SK-N-SH (cell line): ENCODE data around the gene CRAT. TPM values are rescaled to one million over a fixed set of nuclear protein-coding genes. Genes with fewer than 3 reads are reported as not detected.
"Not testable (repeated sequence)": the region's sequence is repeated elsewhere in the genome, so short reads cannot be mapped to it uniquely, and the experiment has no call there.

Source experiments
- CTCF ChIA-PET: fragments of 300-600, 350-600 bp; formaldehyde crosslinking; extraction: SDS; loops from one replicate; lab custom pipeline; 2021; lab: Yijun Ruan, JAX
- POLR2A ChIA-PET: fragments of 350-600 bp; sonication (Branson Sonifier 250); formaldehyde crosslinking; extraction: SDS; loops from one replicate; lab custom pipeline; 2020; ENCODE audit warnings: antibody characterized with exemption, inconsistent platforms; lab: Yijun Ruan, JAX
- DNase-seq: peaks from one replicate; pipeline ENCODE4 v3.0.0; 2012
- H2AFZ ChIP-seq: fragments of 200-600 bp; sonication (generic); 2 replicates; pipeline ENCODE4 v1.8.1; 2016; ENCODE audit warnings: antibody characterized with exemption, mild to moderate bottlenecking, low read depth
- H3F3A ChIP-seq: fragments of 200-600 bp; sonication (generic); replicated peaks from 2 replicates; pipeline ENCODE3; 2016; ENCODE audit warnings: antibody characterized with exemption, mild to moderate bottlenecking; ENCODE audit not compliant: insufficient read depth
- H3K27ac ChIP-seq, 2 experiments: fragments of 200-500 bp in 1 of 2; fragments of 200-600 bp in 1 of 2; sonication (Bioruptor generic) in 1 of 2; sonication (generic), shearing (Covaris generic) in 1 of 2; 2 replicates each; pipeline versions ENCODE4 v1.5.1 to v1.6.1; 2014 to 2016; ENCODE audit warnings: low read depth in 2 of 2, inconsistent platforms in 1 of 2, low read length in 1 of 2, mild to moderate bottlenecking in 1 of 2, mixed read lengths in 1 of 2
- H3K27me3 ChIP-seq: fragments of 200-600 bp; sonication (generic), shearing (Covaris generic); 2 replicates; pipeline ENCODE4 v1.6.1; 2016; ENCODE audit warnings: mixed run types; ENCODE audit not compliant: insufficient read depth
- H3K36me3 ChIP-seq, 2 experiments: fragments of 200-500 bp in 1 of 2; fragments of 200-600 bp in 1 of 2; sonication (Bioruptor generic) in 1 of 2; sonication (generic) in 1 of 2; replicated peaks in 1 of 2; 2 replicates each; pipeline versions ENCODE3 to v1.5.1; 2014 to 2016; ENCODE audit warnings: low read length in 1 of 2, mild to moderate bottlenecking in 1 of 2; ENCODE audit not compliant: insufficient read depth in 2 of 2, control insufficient read depth in 1 of 2
- H3K4me1 ChIP-seq, 2 experiments: fragments of 200-500 bp in 1 of 2; fragments of 200-600 bp in 1 of 2; sonication (Bioruptor generic) in 1 of 2; sonication (generic), shearing (Covaris generic) in 1 of 2; 2 replicates each; pipeline versions ENCODE4 v1.5.1 to v1.6.1; 2014 to 2016; ENCODE audit warnings: low read depth in 1 of 2, low read length in 1 of 2, mixed run types in 1 of 2; ENCODE audit not compliant: insufficient read depth in 2 of 2, control insufficient read depth in 1 of 2
- H3K4me2 ChIP-seq: fragments of 200-600 bp; sonication (generic), shearing (Covaris generic); 2 replicates; pipeline ENCODE4 v1.6.1; 2017; ENCODE audit warnings: mixed run types
- H3K4me3 ChIP-seq, 2 experiments: fragments of 200-500 bp in 1 of 2; fragments of 200-600 bp in 1 of 2; sonication (Bioruptor generic) in 1 of 2; sonication (generic), shearing (Covaris generic) in 1 of 2; 2 replicates each; pipeline versions ENCODE4 v1.5.1 to v1.8.1; 2014 to 2016; ENCODE audit warnings: low read depth in 2 of 2, inconsistent platforms in 1 of 2, low read length in 1 of 2, mild to moderate bottlenecking in 1 of 2, mixed read lengths in 1 of 2, moderate library complexity in 1 of 2
- H3K79me2 ChIP-seq: fragments of 200-600 bp; sonication (generic); 2 replicates; pipeline ENCODE4 v1.8.1; 2017; ENCODE audit warnings: mild to moderate bottlenecking; ENCODE audit not compliant: insufficient read depth
- H3K9ac ChIP-seq: fragments of 200-600 bp; sonication (generic); 2 replicates; pipeline ENCODE4 v1.6.1; 2017; ENCODE audit warnings: mixed run types
- H3K9me2 ChIP-seq: fragments of 200-600 bp; sonication (generic); 2 replicates; pipeline ENCODE4 v1.6.1; 2017; ENCODE audit warnings: mixed run types
- H3K9me3 ChIP-seq: fragments of 200-600 bp; sonication (generic); 2 replicates; pipeline ENCODE4 v1.6.1; 2017; ENCODE audit warnings: mixed run types, mild to moderate bottlenecking, moderate library complexity
- H4K20me1 ChIP-seq: fragments of 200-600 bp; sonication (generic); 2 replicates; pipeline ENCODE4 v1.6.1; 2017; ENCODE audit warnings: mild to moderate bottlenecking, mixed run types; ENCODE audit not compliant: insufficient read depth
- EP300 ChIP-seq, 2 experiments: IDR thresholded peaks; 2 replicates each; pipeline versions ENCODE4 v1.4.0 to v1.6.1; 2012; ENCODE audit warnings: borderline replicate concordance in 1 of 2, low read depth in 1 of 2, low read length in 1 of 2
- FOSL2 ChIP-seq: IDR thresholded peaks from 2 replicates; pipeline ENCODE4 v1.4.0; 2012; ENCODE audit warnings: low read depth, mild to moderate bottlenecking, moderate library complexity, borderline replicate concordance
- FOXM1 ChIP-seq: IDR thresholded peaks from 2 replicates; pipeline ENCODE4 v1.4.0; 2012; ENCODE audit warnings: low read depth, mild to moderate bottlenecking
- GABPA ChIP-seq: IDR thresholded peaks from 2 replicates; pipeline ENCODE4 v1.4.0; 2012; ENCODE audit warnings: low read depth, mild to moderate bottlenecking
- MEF2A ChIP-seq: IDR thresholded peaks from 2 replicates; pipeline ENCODE4 v1.4.0; 2012; ENCODE audit warnings: low read depth, borderline replicate concordance
- MXI1 ChIP-seq: IDR thresholded peaks from 2 replicates; pipeline ENCODE4 v1.6.1; 2012; ENCODE audit warnings: mild to moderate bottlenecking, low read depth, low read length, improper control_type of control experiment
- PBX3 ChIP-seq: IDR thresholded peaks from 2 replicates; pipeline ENCODE4; 2012
- REST ChIP-seq: IDR thresholded peaks from 2 replicates; pipeline ENCODE4 v1.6.1; 2012; ENCODE audit warnings: mild to moderate bottlenecking, low read depth, low read length, moderate library complexity
- RXRA ChIP-seq: IDR thresholded peaks from 2 replicates; pipeline ENCODE4 v1.4.0; 2012; ENCODE audit warnings: low read depth, mild to moderate bottlenecking, borderline replicate concordance
- TAF1 ChIP-seq: IDR thresholded peaks from 2 replicates; pipeline ENCODE4 v1.6.1; 2012; ENCODE audit warnings: low read depth, mild to moderate bottlenecking, low read length, moderate library complexity, borderline replicate concordance
- USF1 ChIP-seq: IDR thresholded peaks from 2 replicates; pipeline ENCODE4 v1.4.0; 2012; ENCODE audit warnings: low read depth, borderline replicate concordance
- ZBTB33 ChIP-seq: IDR thresholded peaks from 2 replicates; pipeline ENCODE4 v1.4.0; 2012; ENCODE audit warnings: low read depth, borderline replicate concordance
- WGBS: methylation state at CpG from one replicate; pipeline ENCODE4 v1.1.6; 2017; ENCODE audit warnings: low lambda C conversion rate; 5-methylcytosine and 5-hydroxymethylcytosine counted together
- polyA plus RNA-seq, 3 experiments: library from polyadenylated mRNA; depleted of rRNA; stranded (reverse); fragments of >200 nt; gene quantifications; 2 replicates each; pipeline ENCODE4 v1.2.3, GENCODE V29; 2012

Gene CRAT
- polyA plus RNA-seq, 1 of the 3 experiments (the other 2 are of a cell fraction) = 44.5 TPM

- Histone ChIP-seq H2AFZ (no peak overlapping the region), H3K9ac (no peak overlapping the region), H3K4me3 (no peak overlapping the region), H3K4me2 (no peak overlapping the region), H3K9me2 (no peaks in the 10 kb centered on the region), H3K9me3 (no peaks in the 10 kb centered on the region), H4K20me1 (no peaks in the 10 kb centered on the region), H3K27ac (no peak overlapping the region), H3F3A (peaks cover 4% of the 10 kb centered on the region), H3K27me3 (no peaks in the 10 kb centered on the region), H3K79me2 (0 out of 2 replicates have a peak, but pooled peaks cover 13% of the 10 kb centered on the region), H3K4me1 (peaks cover under 1 to 12% of the 10 kb centered on the region in 2 experiments; a peak in 2 of 4 replicates), H3K36me3 (peaks cover 19 to 32% of the 10 kb centered on the region in 2 experiments)
- ChIA-PET POLR2A (interaction anchor here (1.2 kb wide), 1 partner anchor 495 kb away, joined by 3 read pairs; the partner anchor contains the start of gene NTMT1), CTCF (interaction anchor here (0.8 to 16.0 kb wide), 23 partner anchors 9 to 509 kb away, joined by 3 to 211 read pairs (median 8); partner anchors contain the start of genes C9orf50, CRAT, IER5L and NTMT1)
- TF ChIP-seq ZBTB33 = no peak
- no peak for TF ChIP-seq USF1
- TF ChIP-seq FOXM1 = no peak
- TF ChIP-seq EP300 (IDR thresholded peaks at IDR 0.05; ENCODE audit: borderline replicate concordance in 1 of 2, low read depth in 1 of 2, low read length in 1 of 2) = no peak
- TF ChIP-seq TAF1 = no peak
- no peak for TF ChIP-seq MXI1
- TF ChIP-seq PBX3 = no peak
- no peak for TF ChIP-seq RXRA
- no peak for TF ChIP-seq MEF2A
- no peak for TF ChIP-seq GABPA
- no peak for TF ChIP-seq REST
- TF ChIP-seq FOSL2 = no peak
- no peak for DNase-seq
- 64% methylated on average over 3 of the region's 3 CpGs for WGBS
Measured at GRCh38 chr9:129130791-129131190, 20.2 kb upstream of the CRAT start.

- WGBS = 91% methylated on average over 7 of the region's 7 CpGs
- POLR2A ChIA-PET = not testable (repeated sequence)
Measured at GRCh38 chr9:129130271-129130670, 19.7 kb upstream of the CRAT start.

More at GRCh38 chr9:129130271-129130670, 19.7 kb upstream of the CRAT start:
- peaks cover 14 to 29% of the 10 kb centered on the region in 2 experiments for H3K36me3 ChIP-seq
- not testable (repeated sequence) for H3K27me3 ChIP-seq, H3K9me3 ChIP-seq, H3K27ac ChIP-seq, H3K4me3 ChIP-seq, H3K9me2 ChIP-seq, H3F3A ChIP-seq, H4K20me1 ChIP-seq, H3K9ac ChIP-seq, H2AFZ ChIP-seq, DNase-seq, H3K4me2 ChIP-seq
- CTCF ChIA-PET = interaction anchor here (0.8 to 16.0 kb wide), 13 partner anchors 9 to 509 kb away, joined by 3 to 211 read pairs (median 14); partner anchors contain the start of genes C9orf50, CRAT, NTMT1 and PTPA
- 0 out of 2 replicates have a peak, but pooled peaks cover 13% of the 10 kb centered on the region for H3K79me2 ChIP-seq
- peaks cover 3 to 12% of the 10 kb centered on the region in 2 experiments; a peak in 2 of 4 replicates for H3K4me1 ChIP-seq
